Measurements from ENCODE around the gene TRMT6.

DNA sequence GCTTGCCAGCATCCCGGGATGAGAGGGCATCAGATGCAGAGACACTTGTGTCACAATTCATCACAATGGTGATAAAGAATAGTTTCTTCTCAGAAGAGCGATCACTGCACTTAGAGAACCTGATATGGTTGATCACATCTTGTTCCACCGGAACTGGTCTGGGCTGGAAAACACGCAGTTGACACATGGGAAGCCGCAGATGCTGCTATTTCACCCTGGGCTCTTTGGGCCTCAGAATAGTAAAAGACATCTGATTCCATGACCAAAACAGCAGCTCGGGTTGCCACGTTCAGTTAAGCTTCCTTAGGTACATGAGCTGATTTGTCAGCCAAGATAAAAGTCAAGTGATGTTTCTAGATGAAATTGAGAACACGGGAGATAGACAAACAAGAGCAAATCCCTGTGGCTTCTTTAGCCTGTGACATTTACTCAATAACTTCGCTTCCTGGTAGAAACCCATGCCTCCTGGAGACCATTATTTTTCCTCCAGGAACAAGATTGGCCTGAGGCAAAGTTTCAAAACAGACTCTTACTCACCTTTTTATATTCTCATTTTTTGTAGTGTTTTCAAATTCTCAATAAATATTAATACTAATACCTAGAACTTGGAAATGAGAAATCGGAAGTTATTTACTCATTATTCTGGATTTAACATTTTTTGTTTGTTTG is 59.4 kb downstream of the TRMT6 start:
- TF ChIP-seq EP300 (IDR thresholded peaks at IDR 0.05; ENCODE audit: borderline replicate concordance) (no peak), YY1 (IDR thresholded peaks at IDR 0.05; ENCODE audit: low read depth) (no peak), TAF1 (IDR thresholded peaks at IDR 0.05; ENCODE audit: low read depth) (no peak), RAD21 (IDR thresholded peaks at IDR 0.05; ENCODE audit: low read depth) (no peak)
- TF ChIP-seq, protein P1, sequence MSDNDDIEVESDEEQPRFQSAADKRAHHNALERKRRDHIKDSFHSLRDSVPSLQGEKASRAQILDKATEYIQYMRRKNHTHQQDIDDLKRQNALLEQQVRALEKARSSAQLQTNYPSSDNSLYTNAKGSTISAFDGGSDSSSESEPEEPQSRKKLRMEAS (IDR thresholded peaks at IDR 0.05): no peak
